ENCODE data around the gene TRIM34. TPM values are rescaled to one million over a fixed set of nuclear protein-coding genes. Genes with fewer than 3 reads are reported as not detected.
"Not testable (repeated sequence)": the region's sequence is repeated elsewhere in the genome, so short reads cannot be mapped to it uniquely, and the experiment has no call there.

Gene TRIM34
- total RNA-seq, 1 donor from 2014 or later: 4.9 TPM

- no peaks in the 10 kb centered on the region for H3K36me3 ChIP-seq (ENCODE audit: control insufficient read depth, insufficient read depth, low read length)
- no peak for TF ChIP-seq CTCF (IDR thresholded peaks at IDR 0.05; ENCODE audit: insufficient read depth, low read length, poor library complexity, severe bottlenecking)
- H3K27me3 ChIP-seq (ENCODE audit: control insufficient read depth, insufficient read depth, low read length): no peaks in the 10 kb centered on the region
- H3K4me3 ChIP-seq (ENCODE audit: low read depth, low read length): no peak overlapping the region
- DNase-seq (ENCODE audit: low read depth): no peak
These were observed 61.6 kb downstream of the TRIM34 start for GRCh38 chr11:5686426-5686825.

- H3K36me3 ChIP-seq (ENCODE audit: control insufficient read depth, insufficient read depth, low read length): no peaks in the 10 kb centered on the region
- no peak overlapping the region for H3K4me3 ChIP-seq (ENCODE audit: low read depth, low read length)
- no peak for DNase-seq (ENCODE audit: low read depth)
- TF ChIP-seq CTCF (IDR thresholded peaks at IDR 0.05; ENCODE audit: insufficient read depth, low read length, poor library complexity, severe bottlenecking): no peak
- no peaks in the 10 kb centered on the region for H3K27me3 ChIP-seq (ENCODE audit: control insufficient read depth, insufficient read depth, low read length)
These were observed 63.7 kb downstream of the TRIM34 start for GRCh38 chr11:5688482-5688881.

- peak within 1 kb of the TSS; percentile 24 for H3K4me3 ChIP-seq (ENCODE audit: low read depth, low read length)
- H3K27me3 ChIP-seq (ENCODE audit: control insufficient read depth, insufficient read depth, low read length): no peaks in the 10 kb centered on the region
- no peaks in the 10 kb centered on the region for H3K36me3 ChIP-seq (ENCODE audit: control insufficient read depth, insufficient read depth, low read length)
- no peak for TF ChIP-seq CTCF (IDR thresholded peaks at IDR 0.05; ENCODE audit: insufficient read depth, low read length, poor library complexity, severe bottlenecking)
- DNase-seq (ENCODE audit: low read depth): peak; percentile 32
These were observed 64.8 kb downstream of the TRIM34 start, which contains the start of gene TRIM22 for GRCh38 chr11:5689551-5689983. Gene TRIM22, plus strand, starts transcription at chr11:5689790. Its CDS starts 6,443 bp downstream, at chr11:5696233.

GRCh38 chr11:5690216-5690615 lies 65.4 kb downstream of the TRIM34 start:
- no peak for TF ChIP-seq CTCF (IDR thresholded peaks at IDR 0.05; ENCODE audit: insufficient read depth, low read length, poor library complexity, severe bottlenecking)
- Histone ChIP-seq H3K27me3 (ENCODE audit: control insufficient read depth, insufficient read depth, low read length) (no peaks in the 10 kb centered on the region), H3K36me3 (ENCODE audit: control insufficient read depth, insufficient read depth, low read length) (no peaks in the 10 kb centered on the region), H3K4me3 (ENCODE audit: low read depth, low read length) (peak overlapping the region; percentile 24)
- no peak for DNase-seq (ENCODE audit: low read depth)

- DNase-seq (ENCODE audit: low read depth): no peak
- no peak for TF ChIP-seq CTCF (IDR thresholded peaks at IDR 0.05; ENCODE audit: insufficient read depth, low read length, poor library complexity, severe bottlenecking)
- no peaks in the 10 kb centered on the region for H3K36me3 ChIP-seq (ENCODE audit: control insufficient read depth, insufficient read depth, low read length)
- peak overlapping the region; percentile 1 for H3K4me3 ChIP-seq (ENCODE audit: low read depth, low read length)
- H3K27me3 ChIP-seq (ENCODE audit: control insufficient read depth, insufficient read depth, low read length): no peaks in the 10 kb centered on the region
These were observed 65.9 kb downstream of the TRIM34 start for GRCh38 chr11:5690736-5691135.

GRCh38 chr11:5691238-5691963 lies 66.6 kb downstream of the TRIM34 start:
- not testable (repeated sequence) for DNase-seq (ENCODE audit: low read depth); H3K4me3 ChIP-seq (ENCODE audit: low read depth, low read length); H3K36me3 ChIP-seq (ENCODE audit: control insufficient read depth, insufficient read depth, low read length); H3K27me3 ChIP-seq (ENCODE audit: control insufficient read depth, insufficient read depth, low read length)

Measured in kidney epithelial cell (primary cell).